Transverse colon (tissue), 4 donors: ENCODE results near the gene IFRD1.

Experiments
- EP300 ChIP-seq: sonication (generic); formaldehyde crosslinking; IDR thresholded peaks from one replicate; pipeline ENCODE4 v1.6.1; 2017; ENCODE audit warnings: antibody characterized with exemption, low read depth
- POLR2A ChIP-seq: fragments of 450-650 bp; IDR thresholded peaks from one replicate; pipeline ENCODE4 v1.6.1; 2016; ENCODE audit warnings: antibody characterized with exemption, mild to moderate bottlenecking, moderate library complexity
- POLR2AphosphoS5 ChIP-seq, 3 donors: sonication (generic); formaldehyde crosslinking; IDR thresholded peaks; one replicate each; pipeline ENCODE4 v1.6.1; 2016; ENCODE audit warnings: antibody characterized with exemption in 3 of 3
- TF ChIP-seq, protein P1 (sequence below), 5 experiments: fragments of 200-600 bp in 3 of 5; fragments of 450-650 bp in 2 of 5; sonication (generic) in 3 of 5; IDR thresholded peaks; 1 replicate in 2 of 5; 2 replicates in 3 of 5; pipeline ENCODE4 v1.5.1; 2016 to 2017; ENCODE audit warnings: antibody characterized with exemption in 5 of 5, inconsistent platforms in 3 of 5, mild to moderate bottlenecking in 2 of 5, moderate library complexity in 1 of 5

DNA sequence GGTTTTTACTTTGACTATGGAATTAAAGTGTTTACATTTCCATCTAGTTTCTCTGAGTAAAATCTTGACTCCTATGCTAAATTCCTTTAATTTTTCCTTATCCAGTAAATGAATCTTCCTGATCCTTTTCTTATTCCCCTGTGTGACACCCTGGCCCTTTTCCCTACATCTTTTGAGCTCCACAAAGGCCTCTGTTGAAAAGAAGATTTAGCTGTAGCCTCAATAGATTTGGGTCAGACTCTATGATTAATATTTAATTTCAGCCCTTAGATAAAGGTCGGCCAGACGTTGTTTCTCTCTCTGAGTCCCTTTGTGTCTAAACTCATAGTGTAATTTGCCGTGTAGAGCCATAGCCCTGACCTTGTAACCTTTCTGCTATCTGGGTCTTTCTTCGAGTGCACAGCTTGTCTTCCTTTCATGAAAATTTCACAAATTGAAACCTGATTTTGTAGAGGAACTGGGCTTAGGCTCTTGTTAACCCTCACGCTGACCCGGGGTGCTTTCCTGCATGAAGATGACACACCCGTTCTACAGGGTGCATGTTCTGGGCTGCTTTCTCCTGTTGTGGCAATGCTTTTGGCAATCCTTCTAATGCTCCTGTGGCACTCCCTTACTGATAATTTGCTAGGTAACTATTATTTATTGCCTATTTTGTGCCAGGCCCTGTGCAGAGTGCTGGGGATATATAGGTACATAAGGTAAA lies 51.7 kb downstream of the IFRD1 start:
- TF ChIP-seq POLR2A (no peak), POLR2AphosphoS5 (IDR thresholded peaks at IDR 0.05) (no peak), EP300 (no peak)
- TF ChIP-seq, protein P1, sequence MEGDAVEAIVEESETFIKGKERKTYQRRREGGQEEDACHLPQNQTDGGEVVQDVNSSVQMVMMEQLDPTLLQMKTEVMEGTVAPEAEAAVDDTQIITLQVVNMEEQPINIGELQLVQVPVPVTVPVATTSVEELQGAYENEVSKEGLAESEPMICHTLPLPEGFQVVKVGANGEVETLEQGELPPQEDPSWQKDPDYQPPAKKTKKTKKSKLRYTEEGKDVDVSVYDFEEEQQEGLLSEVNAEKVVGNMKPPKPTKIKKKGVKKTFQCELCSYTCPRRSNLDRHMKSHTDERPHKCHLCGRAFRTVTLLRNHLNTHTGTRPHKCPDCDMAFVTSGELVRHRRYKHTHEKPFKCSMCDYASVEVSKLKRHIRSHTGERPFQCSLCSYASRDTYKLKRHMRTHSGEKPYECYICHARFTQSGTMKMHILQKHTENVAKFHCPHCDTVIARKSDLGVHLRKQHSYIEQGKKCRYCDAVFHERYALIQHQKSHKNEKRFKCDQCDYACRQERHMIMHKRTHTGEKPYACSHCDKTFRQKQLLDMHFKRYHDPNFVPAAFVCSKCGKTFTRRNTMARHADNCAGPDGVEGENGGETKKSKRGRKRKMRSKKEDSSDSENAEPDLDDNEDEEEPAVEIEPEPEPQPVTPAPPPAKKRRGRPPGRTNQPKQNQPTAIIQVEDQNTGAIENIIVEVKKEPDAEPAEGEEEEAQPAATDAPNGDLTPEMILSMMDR (IDR thresholded peaks at IDR 0.05) = no peak
